ENCODE results near the gene ADGRL3. TPM values are rescaled to one million over a fixed set of nuclear protein-coding genes. Genes with fewer than 3 reads are reported as not detected.

ADGRL3 gene
- polyA plus RNA-seq, 1 donor, result 31.1 TPM

GRCh38 chr4:62118558-62118957, 918.4 kb downstream of the ADGRL3 start:
- DNase-seq, result no peak

- no peak for DNase-seq
Observed at GRCh38 chr4:62119195-62119594, 919.1 kb downstream of the ADGRL3 start.

DNA sequence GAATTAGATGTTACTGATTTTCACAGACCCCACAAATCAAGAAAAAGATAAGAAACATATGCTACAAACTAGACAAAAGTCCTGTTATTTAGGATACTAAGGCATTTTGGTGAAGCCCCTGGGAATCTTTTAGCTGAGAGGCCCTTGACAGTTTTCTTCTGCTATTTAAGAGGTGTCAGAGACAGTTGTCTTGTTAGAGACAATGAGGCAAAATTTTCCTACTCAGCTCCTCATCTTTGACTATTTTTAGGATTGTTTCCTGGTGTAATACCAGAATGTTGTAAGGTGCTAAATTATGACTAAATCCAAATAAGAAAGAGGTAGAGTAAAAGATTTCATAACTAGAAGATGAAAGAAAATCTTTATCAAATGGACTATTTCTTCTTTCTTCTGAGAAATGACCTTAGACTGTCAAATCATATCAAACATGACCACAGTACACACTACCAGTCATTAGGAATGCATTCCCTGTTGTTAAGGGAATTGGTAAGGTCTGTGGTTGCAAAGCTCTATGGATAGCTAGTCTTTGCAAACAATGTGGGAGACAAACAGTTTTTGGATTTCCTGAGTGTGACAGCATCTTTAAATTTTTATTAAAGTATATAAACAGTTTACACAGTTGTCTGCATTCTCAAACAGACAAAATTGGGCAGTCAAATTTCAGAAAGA, 926.1 kb downstream of the ADGRL3 start:
- DNase-seq, result no peak

Data from left kidney (tissue), 2 donors.